Body of pancreas (tissue), 4 donors: ENCODE results near the gene ANKS1B.

ENCODE experiments used
- CTCF ChIP-seq, 7 experiments: fragments of 450-650 bp in 4 of 7; fragments of 200-600 bp in 3 of 7; sonication (generic) in 3 of 7; IDR thresholded peaks; one replicate each; pipeline ENCODE4 v1.5.1; 2016 to 2019; ENCODE audit warnings: antibody characterized with exemption in 7 of 7
- POLR2A ChIP-seq, 3 donors: fragments of 450-650 bp; IDR thresholded peaks; one replicate each; pipeline ENCODE4 v1.6.1; 2016; ENCODE audit warnings: antibody characterized with exemption in 3 of 3, mild to moderate bottlenecking in 2 of 3

- TF ChIP-seq CTCF (IDR thresholded peaks at IDR 0.05) (no peak), POLR2A (IDR thresholded peaks at IDR 0.05) (no peak)
Measured at GRCh38 chr12:99372257-99372920, 612.3 kb downstream of the ANKS1B start.
